Stimulated activated CD4-positive, alpha-beta T cell treated with anti-CD3 and anti-CD28 coated beads, Interleukin-15, amount 100 ng/mL, for 24 hours (primary cell): Measurements from ENCODE around the gene PTPRCAP.
A peak's percentile ranks its signal among the peaks of the same experiment; 100 is the strongest.
"Not testable (repeated sequence)": the region's sequence is repeated elsewhere in the genome, so short reads cannot be mapped to it uniquely, and the experiment has no call there.

ENCODE experiments used
- DNase-seq: peaks from one replicate; pipeline ENCODE4 v3.0.0-alpha.2; 2020

PTPRCAP gene

GRCh38 chr11:67437082-67437808, at the start of gene PTPRCAP:
Gene PTPRCAP, minus strand, starts transcription at chr11:67437682. Its CDS starts 63 bp downstream, at chr11:67437619.
- peak; percentile 87 for DNase-seq

GRCh38 chr11:67486481-67487195, 49.2 kb upstream of the PTPRCAP start:
- DNase-seq: peak; percentile 66

- peak; percentile 77 for DNase-seq
Measured at GRCh38 chr11:67485873-67486361, 48.4 kb upstream of the PTPRCAP start.

GRCh38 chr11:67484847-67485311, 47.4 kb upstream of the PTPRCAP start:
- DNase-seq: peak; percentile 85

GRCh38 chr11:67483831-67484665, 46.6 kb upstream of the PTPRCAP start:
- peak; percentile 58 for DNase-seq

GRCh38 chr11:67482827-67483798, 45.6 kb upstream of the PTPRCAP start, which contains the start of gene AIP:
Gene AIP, plus strand, starts transcription at chr11:67483026. Its CDS starts 133 bp downstream, at chr11:67483159.
- DNase-seq: peak; percentile 98

- peak; percentile 26 for DNase-seq
Measured at GRCh38 chr11:67482275-67482826, 44.9 kb upstream of the PTPRCAP start.

GRCh38 chr11:67477344-67478050, 40.0 kb upstream of the PTPRCAP start:
- not testable (repeated sequence) for DNase-seq

- not testable (repeated sequence) for DNase-seq
Measured at GRCh38 chr11:67476692-67477091, 39.2 kb upstream of the PTPRCAP start.

GRCh38 chr11:67472882-67473281, 35.4 kb upstream of the PTPRCAP start:
- no peak for DNase-seq

GRCh38 chr11:67470337-67471002, 33.0 kb upstream of the PTPRCAP start:
- no peak for DNase-seq

GRCh38 chr11:67469508-67469811, 32.0 kb upstream of the PTPRCAP start:
- DNase-seq: no peak

- DNase-seq: peak; percentile 93
Measured at GRCh38 chr11:67468759-67469507, 31.5 kb upstream of the PTPRCAP start, which contains the start of gene TMEM134. Gene TMEM134, minus strand, starts transcription at chr11:67469251. Its CDS starts 59 bp downstream, at chr11:67469192.

GRCh38 chr11:67468456-67468758, 30.9 kb upstream of the PTPRCAP start:
- peak; percentile 55 for DNase-seq

GRCh38 chr11:67468056-67468455, 30.6 kb upstream of the PTPRCAP start:
- DNase-seq: peak; percentile 55

GRCh38 chr11:67466962-67467771, 29.7 kb upstream of the PTPRCAP start:
- no peak for DNase-seq

GRCh38 chr11:67466367-67466766, 28.9 kb upstream of the PTPRCAP start:
- no peak for DNase-seq

GRCh38 chr11:67465530-67465929, 28.0 kb upstream of the PTPRCAP start:
- not testable (repeated sequence) for DNase-seq

GRCh38 chr11:67465189-67465510, 27.7 kb upstream of the PTPRCAP start:
- no peak for DNase-seq
